Kidney (tissue), 14 donors: ENCODE data around the gene TMEM108. TPM values are rescaled to one million over a fixed set of nuclear protein-coding genes. Genes with fewer than 3 reads are reported as not detected.

Experiments
- DNase-seq, 5 donors: peaks; one replicate each; pipeline ENCODE4 v3.0.0-alpha.2; 2013 to 2020
- FAIRE-seq: peaks from 2 replicates; lab custom pipeline; 2012; peaks lifted over from hg19 to GRCh38; lab: Jason Lieb, UNC
- H3K27ac ChIP-seq, 2 donors: one replicate each; pipeline ENCODE4 v1.7.0; 2013; ENCODE audit warnings: low read depth in 2 of 2, low read length in 2 of 2, inconsistent platforms in 1 of 2
- H3K27me3 ChIP-seq: one replicate; pipeline ENCODE4 v1.7.1; 2013; ENCODE audit warnings: low read length, inconsistent platforms; ENCODE audit not compliant: control insufficient read depth, insufficient read depth
- H3K36me3 ChIP-seq, 3 donors: one replicate each; pipeline versions ENCODE4 v1.7.0 to v1.7.1; 2013; ENCODE audit warnings: low read length in 3 of 3, control low read depth in 1 of 3, inconsistent platforms in 1 of 3; ENCODE audit not compliant: insufficient read depth in 3 of 3, control insufficient read depth in 2 of 3
- H3K4me1 ChIP-seq, 3 donors: one replicate each; pipeline versions ENCODE4 v1.7.0 to v1.7.1; 2013; ENCODE audit warnings: low read length in 3 of 3, inconsistent platforms in 1 of 3, low read depth in 1 of 3; ENCODE audit not compliant: control insufficient read depth in 2 of 3, insufficient read depth in 2 of 3
- H3K4me3 ChIP-seq, 3 donors: one replicate each; pipeline versions ENCODE4 v1.7.0 to v1.8.1; 2013; ENCODE audit warnings: low read length in 3 of 3, control low read depth in 1 of 3, inconsistent platforms in 1 of 3
- H3K9ac ChIP-seq, 3 donors: one replicate each; pipeline versions ENCODE4 v1.7.0 to v1.7.1; 2013; ENCODE audit warnings: low read length in 3 of 3, control low read depth in 1 of 3, inconsistent platforms in 1 of 3
- H3K9me3 ChIP-seq, 3 donors: one replicate each; pipeline versions ENCODE4 v1.7.0 to v1.7.1; 2013; ENCODE audit warnings: low read length in 3 of 3, control low read depth in 1 of 3, inconsistent platforms in 1 of 3; ENCODE audit not compliant: control insufficient read depth in 2 of 3, insufficient read depth in 1 of 3
- CTCF ChIP-seq: IDR thresholded peaks from 3 replicates; pipeline ENCODE4 v1.5.1; 2012; ENCODE audit warnings: mild to moderate bottlenecking, moderate library complexity, borderline replicate concordance; ENCODE audit not compliant: insufficient read depth; ENCODE audit errors: extremely low read depth
- intact Hi-C: fragments of 100-400 bp; cut with DNase I; formaldehyde crosslinking; loops from one replicate; pipeline ENCODE4 v1.11.1; 2022
- polyA plus RNA-seq: library from polyadenylated mRNA; stranded (reverse); fragments of 350-450 nt; fragmentation: Illumina TruSeq; extraction: RNeasy Lipid Tissue Mini Kit (QIAGEN cat#74804); gene quantifications from one replicate; pipeline ENCODE4 v1.2.3, GENCODE V29; 2014; ENCODE audit warnings: low read depth, low replicate concordance; ENCODE audit not compliant: insufficient read depth
- total RNA-seq: library from RNA; stranded (reverse); fragmentation: NEBNext Ultra II Directional; extraction: Animal tissue kit (Norgen Biotek cat#: 25700); gene quantifications from one replicate; pipeline ENCODE4 v1.2.1, GENCODE V29; 2021
- donor health status: control.
- donor health status: control.
- donor health status: control.
- donor health status: control.
- donor health status: control.
- donor health status: DM: yes; HTN: yes; CAD: no.
- donor health status: Normal renal cell carcinoma (clear cell type).

TMEM108 gene
- total and polyA plus RNA-seq, 2 donors from 2014 or later, result 0.91 to 1.5 TPM

DNA sequence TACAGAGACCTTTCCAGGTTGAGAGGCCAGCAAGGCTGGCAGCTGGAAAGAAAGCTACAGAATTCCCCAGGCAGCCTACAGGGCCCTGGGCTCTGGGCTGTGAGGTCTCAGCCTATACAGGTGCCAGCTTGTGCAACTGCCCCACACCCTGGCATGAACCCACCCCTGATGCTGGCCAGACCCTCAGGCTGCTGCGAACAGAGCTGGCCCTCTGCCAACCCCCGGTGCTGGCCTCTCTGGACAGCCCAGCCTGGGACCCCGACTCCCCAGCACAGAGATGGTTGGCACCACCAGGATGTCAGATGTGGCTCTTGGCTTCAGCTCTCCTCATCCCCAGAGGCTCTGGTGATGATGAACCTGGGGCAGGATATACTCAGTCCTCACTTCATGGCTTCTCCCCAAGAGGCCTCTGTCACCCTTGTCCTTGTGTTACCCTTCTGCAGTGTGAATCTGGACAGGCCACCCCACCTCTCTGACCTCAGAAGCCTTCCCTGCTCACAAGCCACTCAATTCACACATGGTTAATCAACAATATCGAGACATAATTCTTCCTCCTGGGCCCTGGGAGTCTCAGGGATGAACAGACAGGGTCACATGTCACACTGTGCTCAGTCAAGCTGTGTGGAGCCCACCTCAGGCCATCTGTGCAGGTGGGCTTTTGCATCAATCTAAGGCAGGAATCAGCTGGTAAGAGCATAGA is 350.7 kb downstream of the TMEM108 start:
- H3K9ac ChIP-seq, result no peak overlapping the region
- intact Hi-C loops, result no loop called here
- no peak for FAIRE-seq
- no peaks in the 10 kb centered on the region for H3K27me3 ChIP-seq
- no peaks in the 10 kb centered on the region for H3K36me3 ChIP-seq
- H3K4me1 ChIP-seq, result no peaks in the 10 kb centered on the region
- no peak overlapping the region for H3K27ac ChIP-seq
- no peaks in the 10 kb centered on the region for H3K9me3 ChIP-seq
- H3K4me3 ChIP-seq, result no peak overlapping the region
- DNase-seq, result no peak
- no peak for TF ChIP-seq CTCF

DNA sequence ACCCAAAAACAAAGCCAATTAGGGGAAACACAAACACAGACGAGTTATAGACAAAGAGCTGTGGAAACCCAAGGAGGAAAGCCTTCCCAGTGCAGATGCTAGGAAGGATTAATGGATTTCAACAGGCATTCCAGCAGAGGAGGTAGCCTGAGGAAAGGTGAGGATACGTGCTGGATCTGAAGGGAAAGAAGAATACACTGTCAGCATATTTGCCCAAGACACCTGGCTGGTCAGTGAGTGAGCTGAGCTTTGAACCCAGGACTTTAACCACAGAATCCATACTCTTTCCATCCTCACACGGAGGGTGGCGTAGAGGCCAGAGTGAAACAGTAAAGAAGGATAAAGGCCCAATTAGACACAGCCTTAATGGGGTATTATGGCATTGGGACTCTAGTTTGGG is 352.5 kb downstream of the TMEM108 start:
- Histone ChIP-seq H3K27ac (no peak overlapping the region), H3K27me3 (no peaks in the 10 kb centered on the region), H3K9ac (no peak overlapping the region), H3K36me3 (no peaks in the 10 kb centered on the region), H3K4me1 (no peaks in the 10 kb centered on the region), H3K9me3 (no peaks in the 10 kb centered on the region), H3K4me3 (no peak overlapping the region)
- DNase-seq, result no peak
- FAIRE-seq, result no peak
- no peak for TF ChIP-seq CTCF
- intact Hi-C loops, result no loop called here

DNA sequence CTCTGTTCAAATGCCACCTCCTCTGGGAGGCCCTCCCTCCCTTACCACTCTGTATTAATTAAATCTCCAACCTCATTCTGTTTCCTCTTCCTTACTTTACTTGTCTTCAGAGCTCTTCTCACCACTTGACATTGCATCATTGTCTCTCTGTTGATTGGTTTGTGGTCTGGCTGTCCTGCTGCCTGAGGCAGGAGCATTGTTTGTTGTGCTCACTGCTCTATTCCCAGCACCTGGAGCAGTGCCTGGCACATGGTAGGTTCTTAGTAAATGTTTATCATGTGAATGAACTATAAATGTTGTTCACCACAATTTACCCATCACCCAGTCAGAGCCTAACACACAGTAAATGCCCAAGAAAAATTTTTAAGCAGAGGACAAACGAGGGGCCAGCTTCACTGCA is 355.0 kb downstream of the TMEM108 start:
- Histone ChIP-seq H3K4me3 (no peak overlapping the region), H3K36me3 (no peaks in the 10 kb centered on the region), H3K27me3 (no peaks in the 10 kb centered on the region), H3K9ac (no peak overlapping the region), H3K4me1 (no peaks in the 10 kb centered on the region), H3K9me3 (no peaks in the 10 kb centered on the region), H3K27ac (no peak overlapping the region)
- no peak for TF ChIP-seq CTCF
- intact Hi-C loops, result no loop called here
- DNase-seq (no peak), FAIRE-seq (no peak)
